ENCODE measurements around the gene NAT14. TPM values are rescaled to one million over a fixed set of nuclear protein-coding genes. Genes with fewer than 3 reads are reported as not detected.

The NAT14 gene
- total RNA-seq, 1 experiment from 2014 or later: 17.5 TPM

DNA sequence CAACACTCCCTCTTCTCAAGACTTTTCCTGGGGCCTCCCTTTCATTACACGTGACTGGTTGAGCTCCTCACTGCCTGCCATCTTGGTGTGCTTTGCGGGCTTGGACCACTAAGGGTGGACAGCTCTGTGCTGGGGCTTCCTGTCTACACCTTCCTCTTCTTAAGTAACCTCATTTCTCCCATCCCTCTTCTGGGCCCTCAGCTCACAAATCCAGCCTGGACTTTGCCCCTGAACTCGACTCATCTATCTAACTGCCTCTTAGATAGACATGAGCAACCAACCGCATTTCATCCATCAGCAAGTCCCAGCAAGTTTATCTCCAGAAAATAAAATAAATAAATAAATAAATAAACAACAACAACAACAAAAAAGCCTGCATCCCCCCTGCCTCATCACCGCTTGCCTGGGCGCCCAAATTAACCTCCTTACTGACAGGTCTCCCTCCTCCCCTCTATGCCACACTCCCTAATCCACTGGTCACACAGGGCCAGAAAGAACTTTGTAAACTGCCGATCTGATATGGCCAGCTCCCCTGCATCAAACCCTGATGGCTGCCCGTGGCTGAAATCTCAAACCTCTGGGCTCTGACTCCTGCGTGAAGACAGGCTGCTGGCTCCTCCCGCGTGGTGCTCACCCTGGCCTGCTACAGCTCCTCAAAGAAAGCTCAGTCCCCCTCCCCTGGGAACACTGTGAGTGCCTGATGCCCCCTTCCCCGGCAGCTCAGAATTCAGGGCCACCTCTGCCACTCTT is 31.3 kb upstream of the NAT14 start:
- peaks cover 17% of the 10 kb centered on the region for H3K27me3 ChIP-seq (ENCODE audit: low read length)
- no peak overlapping the region for H3K9ac ChIP-seq (ENCODE audit: low read length)
- no peaks in the 10 kb centered on the region for H3F3A ChIP-seq (ENCODE audit: low read length, unreplicated experiment)
- BruUV-seq (replicated peaks): no TSS peak
- no peaks in the 10 kb centered on the region for H4K20me1 ChIP-seq (ENCODE audit: low read length)
- TF ChIP-seq, protein P1, sequence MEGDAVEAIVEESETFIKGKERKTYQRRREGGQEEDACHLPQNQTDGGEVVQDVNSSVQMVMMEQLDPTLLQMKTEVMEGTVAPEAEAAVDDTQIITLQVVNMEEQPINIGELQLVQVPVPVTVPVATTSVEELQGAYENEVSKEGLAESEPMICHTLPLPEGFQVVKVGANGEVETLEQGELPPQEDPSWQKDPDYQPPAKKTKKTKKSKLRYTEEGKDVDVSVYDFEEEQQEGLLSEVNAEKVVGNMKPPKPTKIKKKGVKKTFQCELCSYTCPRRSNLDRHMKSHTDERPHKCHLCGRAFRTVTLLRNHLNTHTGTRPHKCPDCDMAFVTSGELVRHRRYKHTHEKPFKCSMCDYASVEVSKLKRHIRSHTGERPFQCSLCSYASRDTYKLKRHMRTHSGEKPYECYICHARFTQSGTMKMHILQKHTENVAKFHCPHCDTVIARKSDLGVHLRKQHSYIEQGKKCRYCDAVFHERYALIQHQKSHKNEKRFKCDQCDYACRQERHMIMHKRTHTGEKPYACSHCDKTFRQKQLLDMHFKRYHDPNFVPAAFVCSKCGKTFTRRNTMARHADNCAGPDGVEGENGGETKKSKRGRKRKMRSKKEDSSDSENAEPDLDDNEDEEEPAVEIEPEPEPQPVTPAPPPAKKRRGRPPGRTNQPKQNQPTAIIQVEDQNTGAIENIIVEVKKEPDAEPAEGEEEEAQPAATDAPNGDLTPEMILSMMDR (conservative IDR thresholded peaks at IDR 0.05; ENCODE audit: low read depth, low read length): no peak
- H3K9me3 ChIP-seq (ENCODE audit: low read length): no peaks in the 10 kb centered on the region
- H3K4me3 ChIP-seq (ENCODE audit: low read length): no peak overlapping the region
- H2AFZ ChIP-seq (ENCODE audit: low read length): no peak overlapping the region
- POLR2A ChIA-PET (ENCODE audit: unreplicated experiment): no interaction called here
- H3K4me2 ChIP-seq (ENCODE audit: low read length): no peak overlapping the region
- intact Hi-C loops (cut with micrococcal nuclease): no loop called here
- H3K9me2 ChIP-seq (replicated peaks; ENCODE audit: low read length): no peaks in the 10 kb centered on the region
- ATAC-seq (no peak), DNase-seq (no peak)
- CTCF ChIA-PET: interaction anchor here (0.5 kb wide), 1 partner anchor 54 kb away, joined by 3 read pairs; no protein-coding TSS in a partner anchor
- H3K4me1 ChIP-seq (ENCODE audit: insufficient read depth, low read length): no peaks in the 10 kb centered on the region
- peaks cover 12% of the 10 kb centered on the region; the same call in 1 of the 2 replicates for H3K36me3 ChIP-seq (ENCODE audit: low read depth, low read length)
- H3K27ac ChIP-seq (ENCODE audit: low read length): no peak overlapping the region
- H3K79me2 ChIP-seq (ENCODE audit: low read length): no peaks in the 10 kb centered on the region

DNA sequence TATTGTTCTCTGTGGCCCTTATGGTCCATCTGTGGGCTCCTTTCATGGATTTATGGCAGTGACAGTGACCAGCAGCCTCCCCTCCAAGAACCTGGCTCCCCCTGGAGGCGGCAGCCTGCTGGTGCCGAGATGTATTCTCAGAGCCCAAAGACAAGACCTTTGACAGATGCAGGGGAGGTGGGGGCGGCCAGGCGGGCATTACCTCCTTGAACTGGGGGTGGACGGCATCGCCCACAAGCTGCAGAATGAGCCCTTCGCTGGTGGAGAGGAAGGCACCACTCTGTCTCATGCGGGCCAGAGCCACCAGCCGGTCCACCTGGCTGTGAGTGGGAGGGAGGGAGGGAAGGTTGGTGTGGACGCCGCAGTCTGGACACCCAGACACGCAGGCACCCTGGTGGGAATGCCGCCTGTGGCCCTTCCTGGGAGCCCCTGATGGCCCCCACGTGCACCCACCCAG is 30.2 kb upstream of the NAT14 start:
- H3K4me3 ChIP-seq (ENCODE audit: low read length): no peak overlapping the region
- H3K36me3 ChIP-seq (ENCODE audit: low read depth, low read length): peaks cover 12% of the 10 kb centered on the region; the same call in 1 of the 2 replicates
- BruUV-seq (replicated peaks): no TSS peak
- H3K9me2 ChIP-seq (replicated peaks; ENCODE audit: low read length): no peaks in the 10 kb centered on the region
- no peak overlapping the region for H3K27ac ChIP-seq (ENCODE audit: low read length)
- H2AFZ ChIP-seq (ENCODE audit: low read length): no peak overlapping the region
- intact Hi-C loops (cut with micrococcal nuclease): no loop called here
- ATAC-seq (peak; percentile 53), DNase-seq (peak; percentile 68)
- H3K9ac ChIP-seq (ENCODE audit: low read length): no peak overlapping the region
- POLR2A ChIA-PET (ENCODE audit: unreplicated experiment): no interaction called here
- no peaks in the 10 kb centered on the region for H3F3A ChIP-seq (ENCODE audit: low read length, unreplicated experiment)
- peaks cover 17% of the 10 kb centered on the region for H3K27me3 ChIP-seq (ENCODE audit: low read length)
- H3K4me1 ChIP-seq (ENCODE audit: insufficient read depth, low read length): no peaks in the 10 kb centered on the region
- TF ChIP-seq, protein P1 (conservative IDR thresholded peaks at IDR 0.05; ENCODE audit: low read depth, low read length): peak; percentile 88
- no peak for TF ChIP-seq EZH2phosphoT487 (IDR thresholded peaks at IDR 0.05; ENCODE audit: borderline replicate concordance, low read length)
- TF ChIP-seq EZH2 (IDR thresholded peaks at IDR 0.05; ENCODE audit: low read length, unreplicated experiment): no peak
- peaks cover 11% of the 10 kb centered on the region for H3K79me2 ChIP-seq (ENCODE audit: low read length)
- no peak overlapping the region for H3K4me2 ChIP-seq (ENCODE audit: low read length)
- CTCF ChIA-PET: no interaction called here
- H3K9me3 ChIP-seq (ENCODE audit: low read length): no peaks in the 10 kb centered on the region
- H4K20me1 ChIP-seq (ENCODE audit: low read length): no peaks in the 10 kb centered on the region

DNA sequence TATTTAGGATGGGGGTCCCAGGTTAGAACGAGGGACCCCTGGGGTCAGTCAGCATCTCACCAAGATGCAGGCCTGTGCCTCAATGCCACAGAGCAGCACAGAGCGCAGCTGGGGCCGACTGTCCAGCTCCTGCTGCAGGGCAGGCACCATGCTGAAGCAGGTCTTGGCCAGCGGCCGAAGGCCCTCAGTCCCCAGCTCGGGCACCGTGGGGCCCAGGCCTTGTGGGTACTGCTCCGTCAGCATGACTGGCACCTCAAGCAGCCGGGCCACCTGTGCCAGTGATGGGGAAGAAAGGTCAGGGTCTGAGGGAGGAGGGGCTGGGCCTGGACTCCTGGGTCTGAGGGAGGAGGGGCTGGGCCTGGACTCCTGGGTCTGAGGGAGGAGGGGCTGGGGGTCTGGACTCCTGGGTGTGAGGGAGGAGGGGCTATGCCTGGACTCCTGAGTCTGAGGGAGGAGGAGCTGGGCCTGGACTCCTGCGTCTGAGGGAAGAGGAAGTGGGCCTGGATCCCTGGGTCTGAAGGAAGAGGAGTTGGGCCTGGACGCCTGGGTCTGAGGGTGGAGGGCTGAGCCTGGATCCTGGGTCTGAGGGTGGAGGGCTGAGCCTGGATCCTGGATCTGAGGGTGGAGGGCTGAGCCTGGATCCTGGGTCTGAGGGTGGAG is 29.3 kb upstream of the NAT14 start:
- CTCF ChIA-PET: no interaction called here
- TF ChIP-seq, protein P1 (conservative IDR thresholded peaks at IDR 0.05; ENCODE audit: low read depth, low read length): no peak
- TF ChIP-seq EZH2phosphoT487 (IDR thresholded peaks at IDR 0.05; ENCODE audit: borderline replicate concordance, low read length) (no peak), EZH2 (IDR thresholded peaks at IDR 0.05; ENCODE audit: low read length, unreplicated experiment) (no peak)

More for the DNA sequence above, 29.3 kb upstream of the NAT14 start:
- Histone ChIP-seq H4K20me1 (ENCODE audit: low read length) (peaks cover 5% of the 10 kb centered on the region; the same call in 1 of the 2 replicates), H3K4me1 (ENCODE audit: insufficient read depth, low read length) (peaks cover 5% of the 10 kb centered on the region), H3K9ac (ENCODE audit: low read length) (no peak overlapping the region), H3F3A (ENCODE audit: low read length, unreplicated experiment) (no peaks in the 10 kb centered on the region), H3K9me3 (ENCODE audit: low read length) (no peaks in the 10 kb centered on the region), H3K4me2 (ENCODE audit: low read length) (no peak overlapping the region), H3K4me3 (ENCODE audit: low read length) (no peak overlapping the region), H3K79me2 (ENCODE audit: low read length) (peaks cover 20% of the 10 kb centered on the region), H3K27me3 (ENCODE audit: low read length) (peaks cover 13% of the 10 kb centered on the region), H3K36me3 (ENCODE audit: low read depth, low read length) (peaks cover 12% of the 10 kb centered on the region; the same call in 1 of the 2 replicates), H3K27ac (ENCODE audit: low read length) (no peak overlapping the region), H2AFZ (ENCODE audit: low read length) (no peak overlapping the region), H3K9me2 (replicated peaks; ENCODE audit: low read length) (no peaks in the 10 kb centered on the region)
- POLR2A ChIA-PET (ENCODE audit: unreplicated experiment): no interaction called here
- intact Hi-C loops (cut with micrococcal nuclease): no loop called here
- no peak for ATAC-seq
- BruUV-seq (replicated peaks): no TSS peak
- DNase-seq: no peak

Data from PC-3 (cell line).